Immature natural killer cell (primary cell): ENCODE data around the gene ARHGEF12. TPM values are rescaled to one million over a fixed set of nuclear protein-coding genes. Genes with fewer than 3 reads are reported as not detected.
A peak's percentile ranks its signal among the peaks of the same experiment; 100 is the strongest.

Source experiments
- DNase-seq, 3 donors: peaks; one replicate each; pipeline ENCODE4 v3.0.0; 2022; ENCODE audit warnings: mixed read lengths in 1 of 3
- H3K27ac Mint-ChIP-seq, 6 donors: one replicate each; pipeline ENCODE4 v1.8.0; 2020; ENCODE audit warnings: mixed read lengths in 6 of 6, mild to moderate bottlenecking in 5 of 6, inconsistent platforms in 4 of 6, moderate library complexity in 3 of 6
- H3K27me3 Mint-ChIP-seq, 3 donors: one replicate each; pipeline ENCODE4 v1.8.0; 2020 to 2021; ENCODE audit warnings: low read depth in 3 of 3, mild to moderate bottlenecking in 3 of 3, mixed read lengths in 3 of 3, moderate library complexity in 3 of 3, inconsistent platforms in 1 of 3
- H3K36me3 Mint-ChIP-seq, 3 donors: one replicate each; pipeline ENCODE4 v1.8.0; 2020; ENCODE audit warnings: mixed read lengths in 3 of 3, inconsistent platforms in 2 of 3, mild to moderate bottlenecking in 2 of 3
- H3K4me1 Mint-ChIP-seq, 2 donors: one replicate each; pipeline ENCODE4 v1.8.0; 2020; ENCODE audit warnings: inconsistent platforms in 2 of 2, mild to moderate bottlenecking in 2 of 2, mixed read lengths in 2 of 2, moderate library complexity in 1 of 2
- H3K4me3 Mint-ChIP-seq, 5 donors: one replicate each; pipeline ENCODE4 v1.8.0; 2020; ENCODE audit warnings: mild to moderate bottlenecking in 5 of 5, mixed read lengths in 5 of 5, inconsistent platforms in 3 of 5, moderate library complexity in 3 of 5
- H3K9me3 Mint-ChIP-seq, 6 donors: one replicate each; pipeline ENCODE4 v1.8.0; 2020; ENCODE audit warnings: mild to moderate bottlenecking in 6 of 6, mixed read lengths in 6 of 6, inconsistent platforms in 4 of 6, moderate library complexity in 3 of 6
- polyA plus RNA-seq, 3 donors: library from polyadenylated mRNA; unstranded; fragments of 300-500 nt; fragmentation: Illumina TruSeq; gene quantifications; one replicate each; pipeline ENCODE4 v1.2.3, GENCODE V29; 2021

The ARHGEF12 gene, protein sequence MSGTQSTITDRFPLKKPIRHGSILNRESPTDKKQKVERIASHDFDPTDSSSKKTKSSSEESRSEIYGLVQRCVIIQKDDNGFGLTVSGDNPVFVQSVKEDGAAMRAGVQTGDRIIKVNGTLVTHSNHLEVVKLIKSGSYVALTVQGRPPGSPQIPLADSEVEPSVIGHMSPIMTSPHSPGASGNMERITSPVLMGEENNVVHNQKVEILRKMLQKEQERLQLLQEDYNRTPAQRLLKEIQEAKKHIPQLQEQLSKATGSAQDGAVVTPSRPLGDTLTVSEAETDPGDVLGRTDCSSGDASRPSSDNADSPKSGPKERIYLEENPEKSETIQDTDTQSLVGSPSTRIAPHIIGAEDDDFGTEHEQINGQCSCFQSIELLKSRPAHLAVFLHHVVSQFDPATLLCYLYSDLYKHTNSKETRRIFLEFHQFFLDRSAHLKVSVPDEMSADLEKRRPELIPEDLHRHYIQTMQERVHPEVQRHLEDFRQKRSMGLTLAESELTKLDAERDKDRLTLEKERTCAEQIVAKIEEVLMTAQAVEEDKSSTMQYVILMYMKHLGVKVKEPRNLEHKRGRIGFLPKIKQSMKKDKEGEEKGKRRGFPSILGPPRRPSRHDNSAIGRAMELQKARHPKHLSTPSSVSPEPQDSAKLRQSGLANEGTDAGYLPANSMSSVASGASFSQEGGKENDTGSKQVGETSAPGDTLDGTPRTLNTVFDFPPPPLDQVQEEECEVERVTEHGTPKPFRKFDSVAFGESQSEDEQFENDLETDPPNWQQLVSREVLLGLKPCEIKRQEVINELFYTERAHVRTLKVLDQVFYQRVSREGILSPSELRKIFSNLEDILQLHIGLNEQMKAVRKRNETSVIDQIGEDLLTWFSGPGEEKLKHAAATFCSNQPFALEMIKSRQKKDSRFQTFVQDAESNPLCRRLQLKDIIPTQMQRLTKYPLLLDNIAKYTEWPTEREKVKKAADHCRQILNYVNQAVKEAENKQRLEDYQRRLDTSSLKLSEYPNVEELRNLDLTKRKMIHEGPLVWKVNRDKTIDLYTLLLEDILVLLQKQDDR (N-terminal part only)
- polyA plus RNA-seq = 10 to 100 TPM in 1 of 3 donors, 1 to 10 TPM in 2; 1.1 to 12.2 (median 6.7) TPM

- Mint-ChIP-seq H3K27ac (peak within 1 kb of the TSS; percentile 69 to 87 (median 81)), H3K36me3 (peaks cover 0 to 6% (median 4%) of the 10 kb centered on the region in 3 donors), H3K4me3 (peak within 1 kb of the TSS; percentile 90 to 97 (median 91)), H3K9me3 (peaks cover 0 to 1% (median 0%) of the 10 kb centered on the region in 6 donors), H3K4me1 (peaks cover 29 to 49% of the 10 kb centered on the region in 2 donors), H3K27me3 (peaks cover 19 to 24% (median 20%) of the 10 kb centered on the region in 3 donors)
- DNase-seq = peak; percentile 80 to 84 (median 83)
Observed at GRCh38 chr11:120335908-120336640, at the start of gene ARHGEF12. ARHGEF12 (plus strand) TSS chr11:120336413; CDS start chr11:120337244, 831 bp downstream.

- Mint-ChIP-seq H3K27ac (no peak overlapping the region), H3K4me1 (no peaks in the 10 kb centered on the region), H3K4me3 (no peak overlapping the region), H3K36me3 (no peaks in the 10 kb centered on the region), H3K27me3 (peaks cover 2 to 8% (median 7%) of the 10 kb centered on the region in 3 donors), H3K9me3 (no peaks in the 10 kb centered on the region)
- DNase-seq = no peak
Observed at GRCh38 chr11:120288021-120288420, 48.2 kb upstream of the ARHGEF12 start.

DNA sequence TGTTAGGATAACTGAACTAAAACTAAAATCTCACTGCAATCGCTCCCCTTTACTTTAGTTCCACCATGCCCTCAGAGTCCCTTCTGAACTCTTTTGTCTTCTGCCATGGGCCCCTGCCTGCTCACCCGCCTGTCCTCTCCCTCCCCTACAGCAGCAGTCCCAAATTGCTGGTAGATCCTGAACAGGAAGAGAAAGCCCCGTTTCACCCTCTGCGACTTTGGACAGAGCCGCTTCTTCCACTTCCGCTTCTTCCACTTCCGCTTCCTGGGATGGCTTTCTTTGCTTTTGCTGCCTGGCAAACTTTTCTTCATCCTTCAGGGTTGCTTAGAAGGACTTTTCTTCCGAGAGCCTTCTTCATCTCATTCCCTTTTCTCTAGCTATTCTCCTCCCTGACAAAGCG is 46.8 kb upstream of the ARHGEF12 start:
- H3K36me3 Mint-ChIP-seq = no peaks in the 10 kb centered on the region

GRCh38 chr11:120290956-120291355 is 45.3 kb upstream of the ARHGEF12 start:
- DNase-seq = no peak
- Mint-ChIP-seq H3K4me3 (no peak overlapping the region), H3K9me3 (no peaks in the 10 kb centered on the region), H3K27ac (no peak overlapping the region), H3K27me3 (peaks cover 8 to 13% (median 8%) of the 10 kb centered on the region in 3 donors), H3K4me1 (no peaks in the 10 kb centered on the region), H3K36me3 (no peaks in the 10 kb centered on the region)

More for the DNA sequence above, 46.8 kb upstream of the ARHGEF12 start:
- Mint-ChIP-seq H3K27me3 (peaks cover 6 to 8% (median 8%) of the 10 kb centered on the region in 3 donors), H3K4me3 (peak overlapping the region in 1 of 5 donors; percentile 28), H3K4me1 (no peaks in the 10 kb centered on the region), H3K9me3 (no peaks in the 10 kb centered on the region), H3K27ac (no peak overlapping the region)
- no peak for DNase-seq

- H3K9me3 Mint-ChIP-seq = no peaks in the 10 kb centered on the region
- no peaks in the 10 kb centered on the region for H3K36me3 Mint-ChIP-seq
- H3K27me3 Mint-ChIP-seq = peaks cover 11 to 13% (median 12%) of the 10 kb centered on the region in 3 donors
- DNase-seq = no peak
- H3K4me3 Mint-ChIP-seq = no peak overlapping the region
- no peaks in the 10 kb centered on the region for H3K4me1 Mint-ChIP-seq
- no peak overlapping the region for H3K27ac Mint-ChIP-seq
Observed at GRCh38 chr11:120293038-120293800, 43.0 kb upstream of the ARHGEF12 start.

DNA sequence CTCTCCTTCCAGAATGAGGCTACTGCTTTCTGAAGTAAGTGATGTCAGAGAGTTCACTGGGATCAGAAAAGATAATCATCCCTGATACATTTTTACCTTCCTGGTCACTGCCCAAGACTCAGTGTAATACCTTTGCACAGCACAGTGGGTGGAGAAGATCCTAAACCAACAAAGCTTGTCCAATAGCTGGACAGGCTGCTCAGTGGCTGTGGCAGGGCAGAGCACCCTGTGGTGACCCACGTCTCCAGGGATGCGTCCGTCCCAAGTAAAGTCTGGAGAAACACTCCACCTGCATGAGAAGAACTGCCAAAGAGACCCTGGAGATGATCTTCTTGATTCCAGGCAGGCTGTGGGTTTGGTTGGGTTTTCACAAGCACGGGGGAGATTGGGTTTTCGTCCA is 42.1 kb upstream of the ARHGEF12 start:
- H3K36me3 Mint-ChIP-seq = no peaks in the 10 kb centered on the region
- H3K9me3 Mint-ChIP-seq = no peaks in the 10 kb centered on the region
- peaks cover 9 to 11% (median 9%) of the 10 kb centered on the region in 3 donors for H3K27me3 Mint-ChIP-seq
- no peak overlapping the region for H3K27ac Mint-ChIP-seq
- H3K4me3 Mint-ChIP-seq = no peak overlapping the region
- no peaks in the 10 kb centered on the region for H3K4me1 Mint-ChIP-seq
- DNase-seq = no peak

DNA sequence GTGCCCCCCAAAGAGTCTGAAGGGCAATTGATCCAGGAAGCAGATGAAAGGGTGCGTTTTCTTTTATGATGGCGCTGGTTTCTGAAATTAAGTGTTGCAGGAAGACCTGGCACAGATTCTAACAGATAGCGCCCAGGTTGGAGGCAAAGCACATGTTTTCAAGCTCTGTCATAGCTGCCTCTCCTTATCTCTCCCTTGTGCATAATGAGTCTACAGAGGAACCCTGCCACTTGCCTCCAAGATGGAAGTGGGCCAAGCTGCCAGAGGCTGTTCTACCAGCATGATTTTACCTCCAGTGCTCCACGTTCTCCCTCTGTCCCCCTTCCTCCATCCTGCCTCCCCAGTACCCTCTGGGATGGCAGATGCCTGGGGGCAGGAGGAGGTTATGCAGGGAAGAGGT is 41.1 kb upstream of the ARHGEF12 start:
- H3K27ac Mint-ChIP-seq = no peak overlapping the region

GRCh38 chr11:120296554-120296953 is 39.7 kb upstream of the ARHGEF12 start:
- H3K4me3 Mint-ChIP-seq = no peak overlapping the region
- no peaks in the 10 kb centered on the region for H3K36me3 Mint-ChIP-seq
- no peak overlapping the region for H3K27ac Mint-ChIP-seq
- peaks cover 6 to 15% (median 9%) of the 10 kb centered on the region in 3 donors for H3K27me3 Mint-ChIP-seq
- no peaks in the 10 kb centered on the region for H3K9me3 Mint-ChIP-seq
- H3K4me1 Mint-ChIP-seq = no peaks in the 10 kb centered on the region
- DNase-seq = no peak

More for the DNA sequence above, 41.1 kb upstream of the ARHGEF12 start:
- H3K4me1 Mint-ChIP-seq = no peaks in the 10 kb centered on the region
- DNase-seq = no peak
- no peaks in the 10 kb centered on the region for H3K9me3 Mint-ChIP-seq
- no peak overlapping the region for H3K4me3 Mint-ChIP-seq
- no peaks in the 10 kb centered on the region for H3K36me3 Mint-ChIP-seq
- H3K27me3 Mint-ChIP-seq = peaks cover 6 to 11% (median 9%) of the 10 kb centered on the region in 3 donors

DNA sequence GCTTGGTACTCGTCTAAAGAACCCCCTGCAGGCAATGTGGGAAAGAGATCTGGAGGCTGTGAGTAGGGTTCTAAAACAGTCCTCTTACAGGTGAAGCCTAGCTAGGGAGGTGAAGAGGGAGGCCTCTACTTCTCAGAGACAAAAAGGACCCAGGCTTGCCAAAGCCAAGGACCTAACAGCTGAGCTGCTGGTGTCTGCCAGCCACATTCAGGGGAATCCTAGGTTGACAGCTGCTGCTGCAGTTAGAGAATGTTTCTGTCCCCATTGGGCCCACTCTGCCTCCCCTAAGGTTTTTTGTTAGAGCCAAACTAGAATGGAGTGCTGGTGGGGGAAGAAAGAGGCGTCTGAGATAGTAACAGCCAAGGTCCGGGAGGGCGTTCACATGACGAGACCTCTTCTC is 37.8 kb upstream of the ARHGEF12 start:
- H3K4me1 Mint-ChIP-seq = no peaks in the 10 kb centered on the region
- H3K27ac Mint-ChIP-seq = no peak overlapping the region
- H3K4me3 Mint-ChIP-seq = no peak overlapping the region
- peaks cover 4 to 16% (median 7%) of the 10 kb centered on the region in 3 donors for H3K27me3 Mint-ChIP-seq
- DNase-seq = no peak
- H3K9me3 Mint-ChIP-seq = no peaks in the 10 kb centered on the region
- H3K36me3 Mint-ChIP-seq = no peaks in the 10 kb centered on the region

DNA sequence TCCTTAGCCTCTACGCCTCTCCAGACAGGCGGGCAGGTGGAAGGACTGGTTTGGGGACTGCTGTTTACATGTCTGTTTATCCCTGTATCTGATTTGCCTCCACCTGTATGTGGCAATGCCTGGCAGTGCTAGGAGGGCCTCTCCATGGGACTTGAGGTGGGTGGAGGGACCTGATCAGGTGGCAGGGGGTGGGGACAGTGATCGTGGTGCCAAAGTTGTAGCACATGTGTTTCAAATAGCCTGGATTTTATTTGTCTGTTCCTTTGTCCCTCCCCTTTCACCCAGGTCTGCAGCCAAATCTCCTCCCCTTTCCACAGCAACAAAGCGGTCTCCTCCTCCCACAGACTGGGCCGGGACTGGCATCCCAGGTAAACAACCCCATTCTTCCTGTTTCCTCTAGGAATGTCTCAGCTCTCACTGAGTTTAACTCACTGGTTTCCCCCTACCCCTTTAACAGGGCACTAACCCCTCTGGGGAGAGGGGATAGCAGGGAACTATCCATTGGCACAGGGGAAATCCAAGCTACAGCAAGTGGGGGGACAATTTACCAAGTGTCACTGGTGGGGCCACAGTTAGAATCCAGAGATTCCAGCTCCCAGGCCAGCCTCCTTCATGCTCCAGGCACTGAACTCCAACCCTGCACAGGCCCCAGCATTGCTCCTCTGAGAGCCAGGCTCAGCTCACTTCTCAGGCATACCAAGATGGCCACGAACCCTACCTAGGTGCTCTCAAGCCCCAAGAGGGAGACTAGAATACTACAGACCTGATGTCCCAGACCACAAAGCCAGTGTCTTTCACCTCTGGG is 34.0 kb upstream of the ARHGEF12 start:
- Mint-ChIP-seq H3K4me3 (no peak overlapping the region), H3K27ac (no peak overlapping the region), H3K36me3 (no peaks in the 10 kb centered on the region), H3K27me3 (peaks cover 4 to 8% (median 7%) of the 10 kb centered on the region in 3 donors), H3K9me3 (no peaks in the 10 kb centered on the region), H3K4me1 (no peaks in the 10 kb centered on the region)
- DNase-seq = no peak

DNA sequence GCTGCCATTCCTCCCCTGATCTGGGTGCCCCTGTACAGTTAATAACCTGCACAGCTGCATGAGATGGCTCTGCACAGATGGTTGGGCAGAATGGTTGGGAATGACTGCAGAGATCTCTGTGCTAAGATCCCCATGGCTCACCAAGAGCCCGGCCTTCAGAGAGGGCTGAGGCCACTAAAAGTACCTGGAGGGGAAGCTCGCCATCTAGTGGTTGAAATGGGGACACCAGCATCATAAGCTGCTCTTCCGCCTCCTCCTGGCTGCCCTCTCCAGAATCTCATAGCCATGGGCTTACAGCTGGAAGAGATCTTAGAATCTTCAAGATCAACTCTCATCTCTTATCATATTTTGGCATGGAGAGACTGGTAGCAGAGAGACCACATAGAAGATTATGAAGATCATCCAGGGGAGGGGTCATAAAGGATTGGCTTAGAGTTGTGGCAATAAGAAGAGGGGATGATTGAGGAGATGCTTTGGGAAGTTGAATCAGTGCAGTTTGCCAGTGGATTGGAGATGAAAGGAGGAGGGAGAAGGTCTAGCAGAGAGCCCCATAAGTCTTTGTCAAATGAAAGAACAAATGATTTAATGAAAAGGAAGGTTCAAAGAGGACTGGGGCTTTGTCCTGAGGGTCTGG is 33.1 kb upstream of the ARHGEF12 start:
- Mint-ChIP-seq H3K27ac (no peak overlapping the region), H3K27me3 (peaks cover under 1 to 8% (median 4%) of the 10 kb centered on the region in 3 donors), H3K4me3 (no peak overlapping the region), H3K4me1 (no peaks in the 10 kb centered on the region), H3K9me3 (no peaks in the 10 kb centered on the region), H3K36me3 (no peaks in the 10 kb centered on the region)
- DNase-seq = peak; percentile 27 to 44 (median 39)
